HG03066 (cell line): Measurements from ENCODE around the gene CHST11.
A peak's percentile ranks its signal among the peaks of the same experiment; 100 is the strongest.

Experiments
- ATAC-seq: cut with Tn5 transposase; IDR thresholded peaks from one replicate; pipeline ENCODE4 v1.9.1; 2021; ENCODE audit warnings: low read depth; ENCODE audit not compliant: unreplicated experiment

CHST11 gene

GRCh38 chr12:104575442-104576186 is 118.9 kb downstream of the CHST11 start:
- no peak for ATAC-seq

- ATAC-seq: no peak
Measured at GRCh38 chr12:104576187-104576778, 119.5 kb downstream of the CHST11 start.

- no peak for ATAC-seq
Measured at GRCh38 chr12:104576980-104577580, 120.3 kb downstream of the CHST11 start.

- ATAC-seq: no peak
Measured at GRCh38 chr12:104577581-104577981, 120.8 kb downstream of the CHST11 start.

- ATAC-seq: no peak
Measured at GRCh38 chr12:104578453-104578852, 121.7 kb downstream of the CHST11 start.

- ATAC-seq: peak; percentile 45
Measured at GRCh38 chr12:104579718-104580495, 123.2 kb downstream of the CHST11 start.

GRCh38 chr12:104581005-104581570 is 124.3 kb downstream of the CHST11 start:
- ATAC-seq: no peak

GRCh38 chr12:104582739-104583138 is 126.0 kb downstream of the CHST11 start:
- ATAC-seq: peak; percentile 82

GRCh38 chr12:104583301-104583700 is 126.6 kb downstream of the CHST11 start:
- peak; percentile 42 for ATAC-seq

- ATAC-seq: no peak
Measured at GRCh38 chr12:104585448-104586055, 128.8 kb downstream of the CHST11 start.

GRCh38 chr12:104586351-104586919 is 129.7 kb downstream of the CHST11 start:
- ATAC-seq: no peak

GRCh38 chr12:104588047-104588920 is 131.5 kb downstream of the CHST11 start:
- ATAC-seq: no peak

GRCh38 chr12:104588921-104589590 is 132.3 kb downstream of the CHST11 start:
- no peak for ATAC-seq

- no peak for ATAC-seq
Measured at GRCh38 chr12:104590022-104590421, 133.3 kb downstream of the CHST11 start.

- no peak for ATAC-seq
Measured at GRCh38 chr12:104591257-104591885, 134.6 kb downstream of the CHST11 start.

GRCh38 chr12:104593482-104593881 is 136.7 kb downstream of the CHST11 start:
- ATAC-seq: no peak

GRCh38 chr12:104596134-104596799 is 139.5 kb downstream of the CHST11 start:
- ATAC-seq: no peak
